Ascending aorta (tissue), 2 donors: ENCODE data around the gene FMN1. TPM values are rescaled to one million over a fixed set of nuclear protein-coding genes. Genes with fewer than 3 reads are reported as not detected.

ENCODE experiments used
- DNase-seq, 2 donors: peaks; one replicate each; pipeline ENCODE4 v3.0.0-alpha.2; 2019; ENCODE audit warnings: low spot score in 2 of 2
- H3K27ac ChIP-seq, 2 donors: fragments of 200-600 bp; sonication (generic); one replicate each; pipeline ENCODE4 v1.5.1; 2016 to 2017; ENCODE audit warnings: mild to moderate bottlenecking in 1 of 2
- H3K27me3 ChIP-seq: fragments of 200-600 bp; sonication (generic); one replicate; pipeline ENCODE4 v1.5.1; 2017
- H3K36me3 ChIP-seq, 2 donors: fragments of 200-600 bp; sonication (generic); one replicate each; pipeline ENCODE4 v1.5.1; 2016
- H3K4me1 ChIP-seq, 2 donors: fragments of 200-600 bp; sonication (generic); one replicate each; pipeline ENCODE4 v1.5.1; 2016 to 2017; ENCODE audit warnings: mild to moderate bottlenecking in 1 of 2
- H3K4me3 ChIP-seq, 2 donors: fragments of 200-600 bp; sonication (generic); one replicate each; pipeline ENCODE4 v1.5.1; 2016 to 2017; ENCODE audit warnings: mild to moderate bottlenecking in 1 of 2
- H3K9me3 ChIP-seq, 2 donors: fragments of 200-600 bp; sonication (generic); one replicate each; pipeline ENCODE4 v1.5.1; 2016
- intact Hi-C: fragments of 100-400 bp; cut with DNase I; formaldehyde crosslinking; loops from one replicate; pipeline ENCODE4 v1.15.1; 2023
- total RNA-seq: library from RNA; depleted of rRNA; stranded (reverse); fragments of >200 nt; gene quantifications from one replicate; pipeline ENCODE4 v1.1.0, GENCODE V29; 2016
- TF ChIP-seq, protein P1 (sequence below), 3 experiments: fragments of 200-600 bp in 2 of 3; fragments of 450-650 bp in 1 of 3; sonication (generic) in 2 of 3; IDR thresholded peaks; one replicate each; pipeline ENCODE4 v1.5.1; 2016 to 2019; ENCODE audit warnings: antibody characterized with exemption in 3 of 3, mild to moderate bottlenecking in 1 of 3, moderate library complexity in 1 of 3

Gene FMN1
- total RNA-seq, 1 donor from 2014 or later, result 4.3 TPM

DNA sequence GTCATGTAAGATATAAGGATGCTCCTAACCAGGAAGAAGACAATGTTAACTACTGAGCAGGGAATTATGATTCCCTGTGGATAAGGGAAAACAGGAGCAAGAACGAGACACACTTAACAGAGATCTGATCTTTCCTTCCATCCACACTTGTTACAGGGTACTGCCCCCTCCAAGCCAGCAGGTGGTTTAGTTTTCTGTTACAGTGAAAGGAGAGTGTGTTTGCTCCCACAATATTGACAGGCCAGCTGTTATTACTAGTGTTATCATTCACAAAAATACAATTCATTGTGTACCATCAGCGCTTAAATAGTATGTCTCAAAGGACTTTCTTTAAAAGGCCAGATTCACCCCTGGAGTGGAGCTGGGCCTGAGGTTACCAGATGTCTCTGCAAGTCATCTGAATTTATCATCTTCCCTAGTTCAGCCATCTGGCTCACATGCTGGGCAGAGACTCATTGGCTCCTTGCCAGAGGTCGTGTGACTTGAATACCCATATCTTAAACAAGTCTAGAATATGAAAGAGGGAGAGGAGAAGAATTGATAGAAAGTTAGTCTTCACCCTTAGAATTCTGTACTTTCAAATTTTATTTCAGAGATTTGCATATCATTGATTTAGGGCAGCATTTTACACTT, 16.8 kb upstream of the FMN1 start:
- H3K27ac ChIP-seq, result no peak overlapping the region
- intact Hi-C loops, result no loop called here
- no peaks in the 10 kb centered on the region for H3K4me1 ChIP-seq
- DNase-seq, result no peak
- TF ChIP-seq, protein P1, sequence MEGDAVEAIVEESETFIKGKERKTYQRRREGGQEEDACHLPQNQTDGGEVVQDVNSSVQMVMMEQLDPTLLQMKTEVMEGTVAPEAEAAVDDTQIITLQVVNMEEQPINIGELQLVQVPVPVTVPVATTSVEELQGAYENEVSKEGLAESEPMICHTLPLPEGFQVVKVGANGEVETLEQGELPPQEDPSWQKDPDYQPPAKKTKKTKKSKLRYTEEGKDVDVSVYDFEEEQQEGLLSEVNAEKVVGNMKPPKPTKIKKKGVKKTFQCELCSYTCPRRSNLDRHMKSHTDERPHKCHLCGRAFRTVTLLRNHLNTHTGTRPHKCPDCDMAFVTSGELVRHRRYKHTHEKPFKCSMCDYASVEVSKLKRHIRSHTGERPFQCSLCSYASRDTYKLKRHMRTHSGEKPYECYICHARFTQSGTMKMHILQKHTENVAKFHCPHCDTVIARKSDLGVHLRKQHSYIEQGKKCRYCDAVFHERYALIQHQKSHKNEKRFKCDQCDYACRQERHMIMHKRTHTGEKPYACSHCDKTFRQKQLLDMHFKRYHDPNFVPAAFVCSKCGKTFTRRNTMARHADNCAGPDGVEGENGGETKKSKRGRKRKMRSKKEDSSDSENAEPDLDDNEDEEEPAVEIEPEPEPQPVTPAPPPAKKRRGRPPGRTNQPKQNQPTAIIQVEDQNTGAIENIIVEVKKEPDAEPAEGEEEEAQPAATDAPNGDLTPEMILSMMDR (IDR thresholded peaks at IDR 0.05), result no peak
- H3K4me3 ChIP-seq, result no peak overlapping the region
- no peaks in the 10 kb centered on the region for H3K27me3 ChIP-seq
- H3K36me3 ChIP-seq, result no peaks in the 10 kb centered on the region
- H3K9me3 ChIP-seq, result no peaks in the 10 kb centered on the region

GRCh38 chr15:33209575-33210481, 15.3 kb upstream of the FMN1 start:
- Histone ChIP-seq H3K9me3 (no peaks in the 10 kb centered on the region), H3K36me3 (no peaks in the 10 kb centered on the region), H3K4me3 (no peak overlapping the region), H3K27me3 (no peaks in the 10 kb centered on the region), H3K4me1 (no peaks in the 10 kb centered on the region), H3K27ac (no peak overlapping the region)
- intact Hi-C loops, result no loop called here
- DNase-seq, result no peak
- TF ChIP-seq, protein P1 (IDR thresholded peaks at IDR 0.05), result no peak

DNA sequence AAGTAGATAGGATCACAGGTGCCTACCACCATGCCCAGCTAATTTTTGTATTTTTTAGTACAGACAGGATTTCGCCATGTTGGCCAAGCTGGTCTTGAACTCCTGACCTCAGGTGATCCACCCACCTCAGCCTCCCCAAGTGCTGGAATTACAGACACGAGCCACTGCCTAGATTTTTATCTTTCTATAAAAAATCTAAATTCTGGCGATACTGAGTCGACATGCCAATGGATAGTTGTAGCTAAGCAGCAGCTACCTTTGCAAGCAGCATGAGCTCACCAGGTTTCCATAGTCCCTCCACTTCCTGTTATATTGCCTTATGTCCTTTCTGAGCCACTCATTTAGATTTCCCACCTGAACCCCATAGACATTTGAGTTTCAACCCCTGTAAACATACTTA, 13.1 kb upstream of the FMN1 start:
- intact Hi-C loops, result no loop called here

DNA sequence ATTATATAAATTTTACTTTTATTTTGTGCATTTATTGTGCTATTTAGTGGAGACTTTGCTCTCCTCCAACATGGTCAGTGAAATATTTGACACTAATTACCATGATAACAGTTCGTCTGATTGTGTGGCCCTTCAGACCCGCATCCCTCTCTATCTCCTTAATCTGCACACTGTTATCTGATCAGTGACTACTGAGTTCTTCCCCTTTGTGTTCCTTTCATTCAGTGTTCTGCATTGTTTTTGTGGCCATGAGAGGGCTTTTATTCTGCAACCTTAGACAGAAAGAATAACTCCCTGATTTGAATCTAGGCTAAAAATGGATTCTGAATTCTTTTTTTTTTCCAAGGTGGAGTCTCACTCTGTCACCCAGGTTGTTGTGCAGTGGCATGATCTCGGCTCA, 11.9 kb upstream of the FMN1 start:
- intact Hi-C loops, result no loop called here
- Histone ChIP-seq H3K27ac (no peak overlapping the region), H3K36me3 (no peaks in the 10 kb centered on the region), H3K27me3 (no peaks in the 10 kb centered on the region), H3K9me3 (no peaks in the 10 kb centered on the region), H3K4me1 (no peaks in the 10 kb centered on the region), H3K4me3 (no peak overlapping the region)
- DNase-seq, result no peak
- TF ChIP-seq, protein P1 (IDR thresholded peaks at IDR 0.05), result no peak

More for the DNA sequence above, 13.1 kb upstream of the FMN1 start:
- no peak overlapping the region for H3K4me3 ChIP-seq
- no peak overlapping the region for H3K27ac ChIP-seq
- no peaks in the 10 kb centered on the region for H3K9me3 ChIP-seq
- H3K4me1 ChIP-seq, result no peaks in the 10 kb centered on the region
- no peaks in the 10 kb centered on the region for H3K36me3 ChIP-seq
- TF ChIP-seq, protein P1 (IDR thresholded peaks at IDR 0.05), result no peak
- no peak for DNase-seq
- H3K27me3 ChIP-seq, result no peaks in the 10 kb centered on the region

DNA sequence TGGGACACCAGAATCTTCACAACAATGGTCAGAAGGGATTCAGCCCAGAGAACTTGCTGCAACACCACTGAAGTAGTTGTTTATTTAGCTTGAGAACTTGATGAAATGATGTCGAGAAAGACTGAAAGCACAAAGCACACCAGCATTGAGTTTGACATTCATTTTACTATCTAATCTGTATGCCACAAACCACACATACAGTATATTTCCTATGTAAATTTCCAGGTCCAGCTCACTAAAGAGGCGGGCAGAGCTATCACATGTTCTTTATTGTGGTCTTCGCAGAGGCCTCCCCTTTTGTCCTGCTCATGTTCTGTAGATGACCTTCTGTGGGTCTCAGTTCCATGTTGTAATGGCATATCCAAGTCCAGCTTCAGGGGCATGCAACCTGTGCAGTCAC, 10.4 kb upstream of the FMN1 start:
- TF ChIP-seq, protein P1 (IDR thresholded peaks at IDR 0.05), result no peak
- Histone ChIP-seq H3K4me3 (no peak overlapping the region), H3K27ac (no peak overlapping the region), H3K9me3 (no peaks in the 10 kb centered on the region), H3K4me1 (no peaks in the 10 kb centered on the region), H3K36me3 (no peaks in the 10 kb centered on the region), H3K27me3 (no peaks in the 10 kb centered on the region)
- DNase-seq, result no peak
- intact Hi-C loops, result no loop called here
